Subcutaneous abdominal adipose tissue (tissue), 5 donors: ENCODE data around the gene RTKN.
A peak's percentile ranks its signal among the peaks of the same experiment; 100 is the strongest.
"Not testable (repeated sequence)": the region's sequence is repeated elsewhere in the genome, so short reads cannot be mapped to it uniquely, and the experiment has no call there.

Experiments
- H3K27ac ChIP-seq: one replicate; pipeline ENCODE4 v1.7.0; 2013; ENCODE audit warnings: low read depth, mild to moderate bottlenecking, inconsistent platforms, low read length, moderate library complexity
- H3K27me3 ChIP-seq, 5 donors: one replicate each; pipeline ENCODE4 v1.7.0; 2013; ENCODE audit warnings: low read length in 5 of 5, inconsistent platforms in 1 of 5; ENCODE audit not compliant: control insufficient read depth in 5 of 5, insufficient read depth in 4 of 5
- H3K36me3 ChIP-seq, 5 donors: one replicate each; pipeline ENCODE4 v1.7.0; 2013; ENCODE audit warnings: low read length in 5 of 5; ENCODE audit not compliant: control insufficient read depth in 5 of 5, insufficient read depth in 5 of 5
- H3K4me1 ChIP-seq, 5 donors: one replicate each; pipeline ENCODE4 v1.7.0; 2013; ENCODE audit warnings: low read length in 5 of 5, mild to moderate bottlenecking in 3 of 5, moderate library complexity in 1 of 5; ENCODE audit not compliant: control insufficient read depth in 5 of 5, insufficient read depth in 5 of 5
- H3K4me3 ChIP-seq, 5 donors: one replicate each; pipeline ENCODE4 v1.7.0; 2013; ENCODE audit warnings: low read length in 5 of 5, low read depth in 1 of 5
- H3K9ac ChIP-seq, 5 donors: one replicate each; pipeline ENCODE4 v1.7.0; 2013; ENCODE audit warnings: low read length in 5 of 5, mild to moderate bottlenecking in 4 of 5, moderate library complexity in 3 of 5
- H3K9me3 ChIP-seq, 5 donors: one replicate each; pipeline ENCODE4 v1.7.0; 2013; ENCODE audit warnings: low read length in 5 of 5; ENCODE audit not compliant: control insufficient read depth in 5 of 5
- donor health status: healthy.
- donor health status: healthy.
- donor health status: healthy.
- donor health status: healthy.
- donor health status: healthy.

RTKN gene

DNA sequence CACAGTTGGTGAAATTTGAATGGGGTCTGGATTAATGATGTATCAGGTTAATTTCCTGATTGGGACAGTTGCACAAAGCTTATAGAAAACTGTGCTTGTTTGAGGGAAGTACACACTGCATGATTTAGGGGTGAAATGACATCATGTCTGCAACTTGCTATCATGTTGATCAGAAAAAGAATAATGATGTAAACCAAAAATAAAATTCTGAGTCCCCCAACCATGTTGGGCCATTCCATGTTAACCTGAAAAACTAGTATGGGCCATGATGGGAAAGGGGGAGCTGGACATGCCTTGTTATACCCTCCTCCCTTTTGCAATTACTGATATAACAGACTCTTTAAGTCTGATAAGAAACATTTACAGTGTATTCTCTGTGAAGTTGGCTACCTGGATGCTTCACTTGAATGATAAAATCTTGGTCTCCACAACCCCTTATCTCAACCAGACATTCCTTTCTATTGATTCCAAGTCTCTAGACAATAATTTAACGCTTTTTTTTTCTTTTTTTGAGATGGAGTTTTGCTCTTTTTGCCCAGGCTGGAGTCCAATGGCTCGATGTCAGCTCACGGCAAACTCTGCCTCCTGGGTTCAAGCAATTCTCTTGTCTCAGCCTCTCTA is 8.9 kb upstream of the RTKN start:
- Histone ChIP-seq H3K4me3 (no peak overlapping the region), H3K9ac (no peak overlapping the region), H3K9me3 (no peaks in the 10 kb centered on the region), H3K4me1 (peaks cover 7 to 12% (median 12%) of the 10 kb centered on the region in 5 donors), H3K36me3 (no peaks in the 10 kb centered on the region), H3K27ac (no peak overlapping the region), H3K27me3 (no peaks in the 10 kb centered on the region)

GRCh38 chr2:74448771-74449170 is 7.0 kb upstream of the RTKN start:
- no peak overlapping the region for H3K4me3 ChIP-seq
- H3K4me1 ChIP-seq: peaks cover 0 to 7% (median 3%) of the 10 kb centered on the region in 5 donors
- H3K9me3 ChIP-seq: no peaks in the 10 kb centered on the region
- H3K27me3 ChIP-seq: no peaks in the 10 kb centered on the region
- H3K36me3 ChIP-seq: no peaks in the 10 kb centered on the region
- no peak overlapping the region for H3K27ac ChIP-seq
- no peak overlapping the region for H3K9ac ChIP-seq

DNA sequence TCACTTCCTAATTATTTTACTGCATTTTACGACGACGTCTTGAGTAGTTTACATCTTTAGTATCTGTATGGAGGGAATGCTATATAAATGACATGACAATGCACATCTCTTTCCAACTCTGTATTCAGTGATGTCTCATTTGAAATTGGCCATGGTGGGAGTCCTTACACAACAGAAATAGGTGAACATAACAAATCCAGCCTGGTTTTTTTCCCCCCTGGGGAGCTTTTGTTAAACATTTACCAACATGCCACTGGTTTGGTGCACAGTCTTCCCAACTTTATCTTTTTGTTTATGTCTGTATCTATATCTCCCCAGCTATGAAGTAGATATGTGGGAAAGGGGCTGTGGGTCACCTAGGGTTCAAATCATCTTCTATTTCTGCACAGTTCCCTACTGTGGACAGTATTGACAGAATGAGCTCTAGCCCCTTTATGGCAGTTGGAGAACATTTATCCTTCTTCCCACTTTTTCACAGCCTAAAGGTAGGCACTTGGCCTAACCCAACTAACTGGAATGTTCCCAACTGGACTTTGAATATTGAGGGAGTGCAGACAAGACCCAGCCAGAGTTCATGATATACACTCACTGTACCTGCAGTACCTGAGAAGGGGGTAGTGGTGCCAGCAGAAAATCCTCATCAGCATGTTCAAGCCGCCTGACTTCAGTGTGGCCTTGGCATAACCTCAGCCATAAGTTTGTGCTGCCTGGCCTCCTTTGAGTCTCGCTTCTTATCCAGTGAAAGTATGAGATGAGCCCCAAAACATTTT is 5.7 kb upstream of the RTKN start:
- no peaks in the 10 kb centered on the region for H3K27me3 ChIP-seq
- H3K9me3 ChIP-seq: no peaks in the 10 kb centered on the region
- no peak overlapping the region for H3K9ac ChIP-seq
- no peaks in the 10 kb centered on the region for H3K36me3 ChIP-seq
- no peak overlapping the region for H3K4me3 ChIP-seq
- peaks cover 0 to 7% (median 3%) of the 10 kb centered on the region in 5 donors for H3K4me1 ChIP-seq
- no peak overlapping the region for H3K27ac ChIP-seq

DNA sequence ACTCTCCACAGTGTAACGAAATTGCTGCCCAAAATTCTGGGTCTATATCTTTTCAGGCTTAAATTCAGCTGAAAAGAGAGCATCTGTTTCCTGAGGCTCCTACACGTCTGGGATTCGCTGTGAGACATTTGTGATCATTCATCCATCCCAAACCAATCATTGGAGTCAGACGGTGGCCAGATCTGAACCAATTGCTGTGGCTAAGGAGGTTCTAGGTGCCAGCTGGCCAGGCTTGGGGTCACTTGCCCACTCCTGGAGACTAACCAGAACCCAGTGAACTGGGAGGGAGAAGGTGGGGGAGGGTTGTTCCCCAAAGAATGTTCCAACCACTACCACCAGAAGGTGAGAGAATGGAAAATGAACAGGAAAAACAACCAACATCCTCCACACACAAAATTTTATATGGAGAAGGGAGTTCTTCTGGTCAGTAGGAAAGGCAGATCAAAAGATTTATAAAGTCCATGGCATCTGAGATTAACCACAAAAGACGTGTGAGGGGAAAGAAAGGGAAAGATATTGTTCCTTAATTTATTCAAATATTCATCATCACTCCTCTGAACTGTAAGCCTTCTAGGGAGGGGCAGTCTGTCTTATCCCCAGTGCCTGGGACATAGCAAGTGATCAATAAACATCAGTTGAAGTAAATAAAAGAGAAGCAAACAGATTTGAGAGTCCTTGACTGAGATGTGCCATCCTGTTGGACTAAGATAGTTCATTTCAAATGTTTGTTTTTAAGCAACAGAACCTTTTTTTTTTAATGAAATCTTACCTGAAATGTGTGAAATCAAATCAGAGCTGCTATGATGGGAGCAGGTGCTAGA is 3.0 kb upstream of the RTKN start:
- no peak overlapping the region for H3K4me3 ChIP-seq
- no peaks in the 10 kb centered on the region for H3K36me3 ChIP-seq
- H3K4me1 ChIP-seq: peaks cover under 1 to 32% (median 29%) of the 10 kb centered on the region in 5 donors
- no peaks in the 10 kb centered on the region for H3K9me3 ChIP-seq
- peaks cover 0 to 5% (median 0%) of the 10 kb centered on the region in 5 donors for H3K27me3 ChIP-seq
- H3K9ac ChIP-seq: no peak overlapping the region
- H3K27ac ChIP-seq: no peak overlapping the region

GRCh38 chr2:74442483-74443297 is 953 bp upstream of the RTKN start:
- peaks cover 3 to 38% (median 37%) of the 10 kb centered on the region in 5 donors for H3K4me1 ChIP-seq
- not testable (repeated sequence) for H3K27ac ChIP-seq, H3K36me3 ChIP-seq, H3K27me3 ChIP-seq, H3K9me3 ChIP-seq
- peak overlapping the region in 1 of 5 donors; percentile 73 for H3K9ac ChIP-seq
- H3K4me3 ChIP-seq: peak overlapping the region in 4 of 5 donors; percentile 58 to 74 (median 67)

DNA sequence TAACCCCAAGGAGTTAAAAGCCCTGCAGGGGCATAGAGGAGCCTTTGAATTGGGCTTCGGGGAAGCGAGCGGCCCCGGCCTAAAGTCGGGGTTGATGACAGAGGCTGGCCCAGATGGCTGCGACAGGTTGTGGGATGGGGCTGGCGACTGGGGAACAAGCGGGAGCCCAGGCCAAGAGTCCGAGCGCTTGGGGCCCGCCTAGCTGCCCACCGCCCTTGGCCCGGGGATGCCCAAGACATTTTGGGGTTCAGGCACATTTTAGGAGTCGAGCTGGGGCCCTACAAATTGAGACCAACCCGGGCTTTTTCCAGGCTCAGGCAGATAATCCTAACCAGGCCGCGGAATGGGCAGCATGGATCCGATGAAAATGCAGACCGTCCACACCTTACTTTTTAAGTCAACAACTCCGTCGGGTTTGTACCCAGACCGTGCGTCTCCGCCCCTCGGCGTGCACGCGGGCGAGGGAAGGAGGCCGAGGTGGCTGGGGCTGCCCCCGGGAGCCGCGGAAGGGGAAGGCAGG is 507 bp downstream of the RTKN start:
- Histone ChIP-seq H3K9ac (peak overlapping the region in 4 of 5 donors; percentile 60 to 78 (median 76)), H3K27ac (peak overlapping the region; percentile 41), H3K9me3 (no peaks in the 10 kb centered on the region), H3K4me3 (peak overlapping the region; percentile 68 to 84 (median 74)), H3K4me1 (peaks cover 3 to 47% (median 42%) of the 10 kb centered on the region in 5 donors), H3K27me3 (peaks cover 0 to 5% (median 0%) of the 10 kb centered on the region in 5 donors), H3K36me3 (no peaks in the 10 kb centered on the region)

- Histone ChIP-seq H3K4me3 (peak overlapping the region; percentile 70 to 84 (median 74)), H3K27me3 (peaks cover 0 to 5% (median 0%) of the 10 kb centered on the region in 5 donors), H3K9me3 (no peaks in the 10 kb centered on the region), H3K9ac (peak overlapping the region; percentile 38 to 78 (median 73)), H3K4me1 (peaks cover 3 to 47% (median 42%) of the 10 kb centered on the region in 5 donors), H3K27ac (peak overlapping the region; percentile 41), H3K36me3 (no peaks in the 10 kb centered on the region)
Measured at GRCh38 chr2:74440378-74441169, 1.2 kb downstream of the RTKN start.

DNA sequence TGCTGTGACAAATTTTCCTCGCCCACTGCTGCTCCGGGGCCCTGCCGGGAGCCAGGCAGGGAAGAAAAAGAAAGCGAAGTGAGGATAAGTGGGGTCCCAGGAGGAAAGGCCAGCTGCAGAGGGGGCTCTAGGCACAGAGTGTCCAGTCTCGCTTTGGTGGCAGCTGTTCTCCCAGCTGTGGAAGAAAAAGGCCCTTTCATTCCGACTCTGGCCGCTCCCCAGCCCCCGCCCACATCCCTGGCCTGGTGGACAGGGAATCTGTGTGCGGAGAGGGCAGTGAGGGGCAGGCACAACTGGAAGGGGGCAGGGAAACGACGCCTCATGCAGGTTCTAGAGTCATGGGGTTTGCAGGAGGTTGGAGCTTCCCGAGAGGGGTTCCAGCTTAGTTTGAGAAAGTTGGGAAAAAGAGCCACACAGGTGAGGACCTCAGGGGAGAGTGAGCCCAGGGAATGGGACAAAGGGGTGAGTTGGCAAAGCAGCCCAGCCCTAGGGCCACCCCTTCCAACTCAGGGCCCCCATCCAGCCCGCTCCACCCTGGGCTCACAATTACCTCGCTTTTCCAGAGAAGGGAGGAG is 1.8 kb downstream of the RTKN start:
- Histone ChIP-seq H3K9me3 (no peaks in the 10 kb centered on the region), H3K4me1 (peaks cover 3 to 47% (median 42%) of the 10 kb centered on the region in 5 donors), H3K9ac (peak overlapping the region; percentile 5 to 78 (median 60)), H3K36me3 (no peaks in the 10 kb centered on the region), H3K27ac (peak overlapping the region; percentile 41), H3K27me3 (peaks cover 0 to 5% (median 0%) of the 10 kb centered on the region in 5 donors), H3K4me3 (peak overlapping the region; percentile 70 to 84 (median 74))
